ENCODE measurements around the gene EPB41L1.

Gene EPB41L1

DNA sequence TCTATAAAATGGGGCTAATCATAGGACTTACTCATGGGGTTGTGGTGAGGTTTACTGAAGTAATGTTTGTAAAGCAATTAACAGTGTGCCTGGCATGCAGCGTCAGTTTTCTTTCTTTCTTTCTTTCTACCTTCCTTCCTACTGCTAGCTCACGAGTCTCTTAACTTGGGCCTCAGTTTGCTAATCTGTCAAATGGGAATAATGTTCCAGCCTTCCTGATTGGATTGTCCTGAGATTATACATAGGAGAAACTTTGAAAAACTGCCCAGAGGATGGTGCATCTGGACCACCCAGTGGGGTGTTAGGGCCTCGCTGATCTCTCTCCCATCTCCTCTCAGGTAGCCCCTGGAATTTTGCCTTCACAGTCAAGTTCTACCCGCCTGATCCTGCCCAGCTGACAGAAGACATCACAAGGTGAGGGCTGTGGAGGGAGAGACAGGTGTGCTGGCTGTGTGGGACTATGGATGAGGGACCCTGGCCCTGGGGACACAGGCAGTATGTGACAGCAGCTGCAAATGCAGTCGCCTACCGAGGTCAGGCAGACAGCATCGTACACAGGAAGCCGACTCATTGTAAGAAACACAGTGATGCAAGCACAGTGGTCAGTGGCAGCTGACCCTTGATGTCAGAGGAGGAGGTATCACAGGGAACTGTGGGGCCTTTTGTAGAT lies 27.5 kb downstream of the EPB41L1 start:
- TF ChIP-seq, protein P1, sequence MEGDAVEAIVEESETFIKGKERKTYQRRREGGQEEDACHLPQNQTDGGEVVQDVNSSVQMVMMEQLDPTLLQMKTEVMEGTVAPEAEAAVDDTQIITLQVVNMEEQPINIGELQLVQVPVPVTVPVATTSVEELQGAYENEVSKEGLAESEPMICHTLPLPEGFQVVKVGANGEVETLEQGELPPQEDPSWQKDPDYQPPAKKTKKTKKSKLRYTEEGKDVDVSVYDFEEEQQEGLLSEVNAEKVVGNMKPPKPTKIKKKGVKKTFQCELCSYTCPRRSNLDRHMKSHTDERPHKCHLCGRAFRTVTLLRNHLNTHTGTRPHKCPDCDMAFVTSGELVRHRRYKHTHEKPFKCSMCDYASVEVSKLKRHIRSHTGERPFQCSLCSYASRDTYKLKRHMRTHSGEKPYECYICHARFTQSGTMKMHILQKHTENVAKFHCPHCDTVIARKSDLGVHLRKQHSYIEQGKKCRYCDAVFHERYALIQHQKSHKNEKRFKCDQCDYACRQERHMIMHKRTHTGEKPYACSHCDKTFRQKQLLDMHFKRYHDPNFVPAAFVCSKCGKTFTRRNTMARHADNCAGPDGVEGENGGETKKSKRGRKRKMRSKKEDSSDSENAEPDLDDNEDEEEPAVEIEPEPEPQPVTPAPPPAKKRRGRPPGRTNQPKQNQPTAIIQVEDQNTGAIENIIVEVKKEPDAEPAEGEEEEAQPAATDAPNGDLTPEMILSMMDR (IDR thresholded peaks at IDR 0.05; ENCODE audit: low read depth, low read length, missing control alignments) = no peak
- no peak overlapping the region for H3K4me3 ChIP-seq (replicated peaks; ENCODE audit: low read depth, low read length)
- DNase-seq (ENCODE audit: extremely low read depth, low read depth) = no peak

DNA sequence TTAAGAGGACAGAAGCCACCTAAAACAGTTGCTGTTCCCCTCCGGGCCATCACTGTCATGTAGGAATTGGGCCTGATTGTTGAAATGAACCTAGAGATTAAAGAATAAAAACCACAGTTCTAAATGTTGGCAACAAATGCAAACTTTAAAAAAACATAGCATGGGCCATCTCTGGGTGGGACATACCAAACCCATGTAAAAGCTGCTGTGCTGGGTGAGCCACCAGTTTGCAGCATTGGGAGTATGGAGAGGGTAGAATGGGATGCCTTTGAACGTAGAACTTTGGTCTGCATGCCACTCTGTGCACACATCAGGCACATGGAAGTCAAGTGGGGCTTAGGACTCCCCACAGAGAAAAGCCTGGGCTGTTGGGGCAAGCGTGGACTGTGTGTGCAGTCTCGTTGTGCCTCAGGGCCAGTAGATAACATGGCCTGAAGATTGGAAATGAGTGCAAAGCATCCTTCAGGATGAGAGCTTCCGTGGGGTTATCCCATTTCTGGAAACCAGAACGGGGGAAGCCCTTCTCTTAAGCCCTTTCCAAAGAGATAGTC lies 28.1 kb downstream of the EPB41L1 start:
- no peak for DNase-seq (ENCODE audit: extremely low read depth, low read depth)
- H3K4me3 ChIP-seq (replicated peaks; ENCODE audit: low read depth, low read length) = no peak overlapping the region
- TF ChIP-seq, protein P1 (IDR thresholded peaks at IDR 0.05; ENCODE audit: low read depth, low read length, missing control alignments) = no peak

DNA sequence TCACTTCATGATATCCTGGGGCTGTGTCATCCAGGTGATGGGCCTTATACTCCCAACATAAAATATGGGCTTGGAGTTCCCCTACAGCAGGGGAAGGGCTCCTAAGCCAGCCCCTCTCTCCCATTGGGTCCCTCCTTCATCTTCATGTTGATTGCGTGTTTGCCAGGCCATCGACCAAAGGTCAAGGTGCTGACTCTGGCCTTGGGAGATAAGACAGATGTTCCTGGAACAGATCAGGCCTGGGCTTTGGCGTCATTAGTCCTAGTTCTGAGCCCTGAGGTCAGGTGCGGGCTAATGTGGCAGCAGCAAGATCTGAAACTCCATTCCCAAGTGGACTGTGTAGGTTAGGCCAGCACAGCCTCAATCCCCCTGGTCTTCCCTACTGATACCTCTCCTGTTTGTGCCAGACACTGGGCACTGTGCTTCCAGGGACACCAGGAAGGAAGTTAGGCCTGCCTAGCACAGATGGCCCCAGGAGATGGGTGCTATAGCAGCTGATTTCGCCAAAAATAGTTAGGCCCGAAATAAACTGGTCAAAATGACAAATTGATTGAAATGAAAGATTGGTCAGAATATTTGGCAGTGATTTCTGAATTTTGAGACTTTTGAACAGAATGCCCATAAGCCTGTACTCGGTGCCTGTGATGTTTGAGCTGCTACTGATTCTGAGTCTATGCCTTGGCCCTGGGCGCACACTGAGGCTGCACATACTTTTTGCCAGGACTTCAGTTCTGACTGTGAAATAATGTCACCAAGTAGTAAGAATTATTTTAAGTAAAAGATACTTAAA lies 28.8 kb downstream of the EPB41L1 start:
- TF ChIP-seq, protein P1 (IDR thresholded peaks at IDR 0.05; ENCODE audit: low read depth, low read length, missing control alignments) = no peak
- no peak for DNase-seq (ENCODE audit: extremely low read depth, low read depth)

DNA sequence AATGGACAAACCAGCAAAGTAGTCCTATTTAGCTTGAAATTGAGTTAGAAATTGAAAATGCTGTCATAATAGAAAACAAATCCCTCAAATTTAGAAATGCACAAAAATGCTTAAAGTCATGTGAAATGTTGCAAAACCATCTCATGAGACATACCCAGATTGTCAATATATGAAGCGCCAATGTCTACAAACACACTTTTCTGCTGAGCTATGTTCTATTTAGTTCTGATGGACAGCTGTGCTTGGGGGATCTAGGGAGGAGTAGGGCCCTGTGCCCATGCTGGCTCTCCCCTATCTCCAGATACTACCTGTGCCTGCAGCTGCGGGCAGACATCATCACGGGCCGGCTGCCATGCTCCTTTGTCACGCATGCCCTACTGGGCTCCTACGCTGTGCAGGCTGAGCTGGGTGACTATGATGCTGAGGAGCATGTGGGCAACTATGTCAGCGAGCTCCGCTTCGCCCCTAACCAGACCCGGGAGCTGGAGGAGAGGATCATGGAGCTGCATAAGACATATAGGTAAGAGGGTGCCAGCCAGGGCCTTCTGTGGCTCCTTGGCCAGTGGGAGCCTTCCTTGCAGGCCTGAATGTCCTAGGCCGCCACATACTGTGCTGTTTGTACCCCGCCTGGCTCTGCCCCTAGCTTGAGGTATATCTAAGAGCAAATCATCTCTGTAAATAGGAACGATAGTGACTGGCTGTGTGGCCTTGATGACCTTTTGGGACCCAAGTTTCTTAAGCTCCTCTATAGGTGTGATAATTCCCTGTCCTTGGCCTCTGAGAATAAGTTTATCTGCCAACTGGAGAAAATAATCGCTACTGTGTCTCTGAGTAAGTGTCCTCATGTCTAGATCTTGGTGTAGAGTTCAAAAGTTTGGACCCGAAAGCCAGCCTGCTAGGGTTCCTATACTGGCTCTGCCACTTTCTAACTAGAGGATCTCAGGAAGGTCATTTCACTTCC lies 30.6 kb downstream of the EPB41L1 start:
- TF ChIP-seq, protein P1 (IDR thresholded peaks at IDR 0.05; ENCODE audit: low read depth, low read length, missing control alignments) = no peak
- no peak overlapping the region for H3K4me3 ChIP-seq (replicated peaks; ENCODE audit: low read depth, low read length)
- no peak for DNase-seq (ENCODE audit: extremely low read depth, low read depth)

More for the DNA sequence above, 28.8 kb downstream of the EPB41L1 start:
- no peak overlapping the region for H3K4me3 ChIP-seq (replicated peaks; ENCODE audit: low read depth, low read length)

DNA sequence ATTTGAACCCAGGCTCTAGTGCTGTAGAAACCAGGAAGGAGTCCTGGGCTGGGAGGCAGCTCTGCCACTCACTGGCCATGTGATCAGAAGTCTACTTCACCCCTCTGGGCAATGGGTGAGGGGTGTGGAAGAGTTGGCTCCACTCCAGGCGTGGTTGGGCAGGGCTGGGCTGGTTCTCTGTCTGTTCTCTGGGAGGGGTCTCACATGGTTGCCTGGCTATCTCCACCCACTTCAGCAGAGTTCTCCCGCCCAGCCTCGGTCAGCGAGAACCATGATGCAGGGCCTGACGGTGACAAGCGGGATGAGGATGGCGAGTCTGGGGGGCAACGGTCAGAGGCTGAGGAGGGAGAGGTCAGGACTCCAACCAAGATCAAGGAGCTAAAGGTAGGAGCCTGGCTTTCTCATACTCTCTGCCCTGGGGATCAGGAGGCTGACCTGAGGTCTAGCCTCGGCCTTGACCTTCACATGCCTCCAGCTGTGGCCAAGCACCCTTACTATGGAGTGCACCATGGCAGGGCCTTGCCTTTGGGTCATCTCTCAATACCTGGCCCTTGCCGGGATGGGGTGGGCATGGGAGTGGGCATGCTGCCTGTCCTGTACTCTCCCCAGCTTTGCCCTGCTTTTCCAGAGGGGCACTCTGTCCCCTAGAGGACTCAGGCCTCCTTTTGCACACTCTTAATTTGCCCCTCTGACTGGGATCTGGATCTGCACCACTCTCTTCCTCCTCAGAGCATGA lies 39.6 kb downstream of the EPB41L1 start:
- TF ChIP-seq, protein P1 (IDR thresholded peaks at IDR 0.05; ENCODE audit: low read depth, low read length, missing control alignments) = no peak
- H3K4me3 ChIP-seq (replicated peaks; ENCODE audit: low read depth, low read length) = no peak overlapping the region
- no peak for DNase-seq (ENCODE audit: extremely low read depth, low read depth)

DNA sequence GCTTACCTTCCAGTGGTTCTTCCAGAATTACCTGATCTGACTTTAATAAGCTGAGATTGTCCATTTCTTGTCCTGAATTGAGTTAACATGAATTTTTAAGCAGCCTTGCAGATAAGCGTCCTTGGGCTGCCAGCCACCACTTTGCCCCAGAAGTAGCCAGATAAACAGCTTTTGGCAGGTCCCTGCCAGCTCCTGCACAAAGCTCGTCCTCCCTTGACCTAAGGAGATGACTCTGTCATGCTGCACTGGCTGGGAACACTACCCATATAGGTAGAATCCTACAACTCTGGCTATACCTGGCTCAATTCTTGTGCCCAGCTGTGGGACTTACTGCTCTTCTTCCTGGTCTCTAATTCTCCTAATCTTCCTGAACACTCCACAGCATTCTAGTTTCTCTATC lies 42.1 kb downstream of the EPB41L1 start:
- no peak for DNase-seq (ENCODE audit: extremely low read depth, low read depth)
- no peak overlapping the region for H3K4me3 ChIP-seq (replicated peaks; ENCODE audit: low read depth, low read length)
- TF ChIP-seq, protein P1 (IDR thresholded peaks at IDR 0.05; ENCODE audit: low read depth, low read length, missing control alignments) = no peak

Data from HFF-Myc (cell line).